Calu3 (cell line): ENCODE results near the gene ARHGAP26. TPM values are rescaled to one million over a fixed set of nuclear protein-coding genes. Genes with fewer than 3 reads are reported as not detected.

Source experiments
- BruUV-seq: library from RNA; stranded (reverse); fragments of 400-500 nt; replicated peaks from 2 replicates; lab custom pipeline; 2021; lab: Mats Ljungman, UMichigan
- CTCF ChIA-PET: fragments of 300-600 bp; sonication (Branson Sonifier 250); formaldehyde crosslinking; loops from one replicate; lab custom pipeline; 2022; ENCODE audit warnings: antibody characterized with exemption; lab: Charles Lee
- DNase-seq: peaks from one replicate; pipeline ENCODE4 v3.0.0; 2022
- H3K27ac Mint-ChIP-seq: one replicate; pipeline ENCODE4 v1.8.0; 2022; ENCODE audit warnings: mixed read lengths; ENCODE audit not compliant: unreplicated experiment
- H3K27me3 Mint-ChIP-seq: one replicate; pipeline ENCODE4 v1.8.0; 2022; ENCODE audit warnings: mixed read lengths; ENCODE audit not compliant: unreplicated experiment
- H3K36me3 Mint-ChIP-seq: one replicate; pipeline ENCODE4 v1.8.0; 2022; ENCODE audit warnings: mild to moderate bottlenecking, moderate library complexity, mixed read lengths; ENCODE audit not compliant: insufficient read depth, unreplicated experiment
- H3K4me1 Mint-ChIP-seq: one replicate; pipeline ENCODE4 v1.8.0; 2022; ENCODE audit warnings: mild to moderate bottlenecking, low read depth, mixed read lengths; ENCODE audit not compliant: unreplicated experiment
- H3K4me3 Mint-ChIP-seq: one replicate; pipeline ENCODE4 v1.8.0; 2022; ENCODE audit warnings: mild to moderate bottlenecking, low read depth, moderate library complexity, mixed read lengths; ENCODE audit not compliant: unreplicated experiment
- H3K9me3 Mint-ChIP-seq: one replicate; pipeline ENCODE4 v1.8.0; 2022; ENCODE audit warnings: low read depth, mixed read lengths; ENCODE audit not compliant: unreplicated experiment
- intact Hi-C: fragments of 100-400 bp; cut with micrococcal nuclease; formaldehyde crosslinking; loops from one replicate; pipeline ENCODE4 v1.10.0; 2022; ENCODE audit not compliant: unreplicated experiment
- total RNA-seq: library from RNA; stranded (reverse); gene quantifications from 2 replicates; pipeline ENCODE4 v1.2.3, GENCODE V29; 2022
- TF ChIP-seq, protein P1 (sequence below): fragments of 200-600 bp; IDR thresholded peaks from one replicate; pipeline ENCODE4 v1.8.0; 2022; ENCODE audit warnings: antibody characterized with exemption; ENCODE audit not compliant: unreplicated experiment

Gene ARHGAP26
- total RNA-seq, 1 experiment from 2014 or later, result 118 TPM

DNA sequence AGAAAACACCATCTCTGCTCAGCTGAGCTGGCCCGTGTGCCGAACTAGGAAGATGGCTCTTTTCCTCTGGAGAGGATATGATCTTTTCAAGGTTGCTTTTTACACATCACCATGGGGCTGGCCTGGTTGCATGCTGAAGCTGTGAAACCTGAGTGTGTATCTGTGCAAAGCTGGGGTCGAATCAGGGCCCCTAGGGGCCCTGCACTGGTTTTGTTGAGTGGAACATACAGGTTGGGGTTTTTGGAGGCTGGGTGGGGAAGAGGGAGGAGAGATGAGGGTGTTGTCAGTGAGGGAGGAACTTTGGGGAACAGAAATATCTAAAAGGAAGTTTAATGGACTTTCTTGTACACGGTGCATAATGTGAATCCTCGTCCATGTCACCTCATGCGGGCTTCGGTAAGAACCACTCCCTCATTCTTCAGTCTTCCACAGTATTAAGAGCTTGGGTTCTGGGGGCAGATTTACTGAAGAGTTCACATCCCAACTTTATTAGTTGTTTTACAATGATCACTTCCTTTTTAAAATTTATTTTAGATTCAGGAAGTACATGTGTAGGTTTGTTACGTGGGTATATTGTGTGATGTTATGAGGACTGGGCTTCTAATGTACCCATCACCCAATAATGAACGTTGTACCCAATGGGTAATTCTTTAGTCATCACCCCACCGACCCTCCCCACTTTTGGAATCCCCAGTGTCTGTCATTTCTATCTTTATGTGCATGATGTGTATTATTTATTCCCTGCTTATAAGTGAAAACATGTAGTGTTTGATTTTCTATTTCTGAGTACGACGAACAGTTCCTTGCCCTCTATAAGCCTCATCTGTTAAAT, 395.1 kb downstream of the ARHGAP26 start:
- H3K4me3 Mint-ChIP-seq, result no peak overlapping the region
- no peak for DNase-seq
- intact Hi-C loops, result no loop called here
- CTCF ChIA-PET, result interaction anchor here (0.6 to 1.4 kb wide), 2 partner anchors 28 to 29 kb away, joined by 3 read pairs; no protein-coding TSS in a partner anchor
- no TSS peak for BruUV-seq
- peak overlapping the region; percentile 6 for H3K27ac Mint-ChIP-seq
- TF ChIP-seq, protein P1, sequence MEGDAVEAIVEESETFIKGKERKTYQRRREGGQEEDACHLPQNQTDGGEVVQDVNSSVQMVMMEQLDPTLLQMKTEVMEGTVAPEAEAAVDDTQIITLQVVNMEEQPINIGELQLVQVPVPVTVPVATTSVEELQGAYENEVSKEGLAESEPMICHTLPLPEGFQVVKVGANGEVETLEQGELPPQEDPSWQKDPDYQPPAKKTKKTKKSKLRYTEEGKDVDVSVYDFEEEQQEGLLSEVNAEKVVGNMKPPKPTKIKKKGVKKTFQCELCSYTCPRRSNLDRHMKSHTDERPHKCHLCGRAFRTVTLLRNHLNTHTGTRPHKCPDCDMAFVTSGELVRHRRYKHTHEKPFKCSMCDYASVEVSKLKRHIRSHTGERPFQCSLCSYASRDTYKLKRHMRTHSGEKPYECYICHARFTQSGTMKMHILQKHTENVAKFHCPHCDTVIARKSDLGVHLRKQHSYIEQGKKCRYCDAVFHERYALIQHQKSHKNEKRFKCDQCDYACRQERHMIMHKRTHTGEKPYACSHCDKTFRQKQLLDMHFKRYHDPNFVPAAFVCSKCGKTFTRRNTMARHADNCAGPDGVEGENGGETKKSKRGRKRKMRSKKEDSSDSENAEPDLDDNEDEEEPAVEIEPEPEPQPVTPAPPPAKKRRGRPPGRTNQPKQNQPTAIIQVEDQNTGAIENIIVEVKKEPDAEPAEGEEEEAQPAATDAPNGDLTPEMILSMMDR, result no peak
- H3K4me1 Mint-ChIP-seq, result peaks cover 15% of the 10 kb centered on the region
- H3K27me3 Mint-ChIP-seq, result no peaks in the 10 kb centered on the region
- H3K36me3 Mint-ChIP-seq, result peaks cover 8% of the 10 kb centered on the region
- no peaks in the 10 kb centered on the region for H3K9me3 Mint-ChIP-seq

- no TSS peak for BruUV-seq
- H3K9me3 Mint-ChIP-seq, result no peaks in the 10 kb centered on the region
- H3K27me3 Mint-ChIP-seq, result no peaks in the 10 kb centered on the region
- TF ChIP-seq, protein P1, result no peak
- H3K36me3 Mint-ChIP-seq, result peaks cover 8% of the 10 kb centered on the region
- peaks cover 15% of the 10 kb centered on the region for H3K4me1 Mint-ChIP-seq
- DNase-seq, result no peak
- CTCF ChIA-PET, result interaction anchor here (0.6 to 1.4 kb wide), 3 partner anchors 16 to 30 kb away, joined by 3 read pairs; no protein-coding TSS in a partner anchor
- intact Hi-C loops, result no loop called here
- H3K4me3 Mint-ChIP-seq, result no peak overlapping the region
- peak overlapping the region; percentile 6 for H3K27ac Mint-ChIP-seq
Observed at GRCh38 chr5:143166090-143166489, 395.9 kb downstream of the ARHGAP26 start.

DNA sequence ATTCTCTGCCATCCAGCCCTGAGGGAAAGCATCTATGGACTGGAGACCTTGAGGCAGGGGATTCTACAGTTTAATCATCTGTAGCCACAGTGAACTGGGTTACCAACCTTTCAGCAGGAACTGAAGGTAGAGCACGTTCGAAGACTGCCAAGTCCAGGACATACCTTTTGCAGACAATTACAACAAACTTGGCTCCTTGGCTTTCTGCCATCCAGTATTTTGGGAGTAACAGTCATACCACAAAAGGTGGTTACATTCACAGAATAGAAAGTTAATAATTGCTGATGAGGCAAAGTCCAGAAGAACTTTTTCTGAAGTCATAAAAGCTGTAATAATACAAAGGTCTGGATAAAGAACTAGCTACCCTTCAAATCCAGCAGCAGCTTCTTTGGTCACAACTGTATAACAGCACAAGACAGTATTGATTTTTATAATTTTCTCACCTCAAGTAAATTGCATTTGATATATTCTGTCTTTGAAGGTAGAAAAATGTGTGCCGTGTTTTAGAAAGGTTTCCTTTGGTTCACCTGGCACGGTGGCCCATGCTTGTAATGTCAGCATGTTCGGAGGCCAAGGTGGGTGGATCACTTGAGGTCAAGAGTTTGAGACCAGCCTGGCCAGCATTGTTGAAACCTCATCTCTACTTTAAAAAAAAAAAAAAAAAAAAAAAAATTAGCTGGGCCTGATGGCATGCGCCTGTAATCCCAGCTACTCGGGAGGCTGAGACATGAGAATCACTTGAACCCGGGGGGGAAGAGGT, 396.7 kb downstream of the ARHGAP26 start:
- Mint-ChIP-seq H3K36me3 (peaks cover 8% of the 10 kb centered on the region), H3K4me3 (no peak overlapping the region), H3K4me1 (peaks cover 15% of the 10 kb centered on the region), H3K27me3 (no peaks in the 10 kb centered on the region), H3K9me3 (no peaks in the 10 kb centered on the region), H3K27ac (peak overlapping the region; percentile 6)
- peak; percentile 58 for DNase-seq
- CTCF ChIA-PET, result interaction anchor here (0.6 to 1.4 kb wide), 9 partner anchors 17 to 1021 kb away, joined by 3 to 5 read pairs (median 3); no protein-coding TSS in a partner anchor
- intact Hi-C loops, result no loop called here
- TF ChIP-seq, protein P1, result no peak
- no TSS peak for BruUV-seq

DNA sequence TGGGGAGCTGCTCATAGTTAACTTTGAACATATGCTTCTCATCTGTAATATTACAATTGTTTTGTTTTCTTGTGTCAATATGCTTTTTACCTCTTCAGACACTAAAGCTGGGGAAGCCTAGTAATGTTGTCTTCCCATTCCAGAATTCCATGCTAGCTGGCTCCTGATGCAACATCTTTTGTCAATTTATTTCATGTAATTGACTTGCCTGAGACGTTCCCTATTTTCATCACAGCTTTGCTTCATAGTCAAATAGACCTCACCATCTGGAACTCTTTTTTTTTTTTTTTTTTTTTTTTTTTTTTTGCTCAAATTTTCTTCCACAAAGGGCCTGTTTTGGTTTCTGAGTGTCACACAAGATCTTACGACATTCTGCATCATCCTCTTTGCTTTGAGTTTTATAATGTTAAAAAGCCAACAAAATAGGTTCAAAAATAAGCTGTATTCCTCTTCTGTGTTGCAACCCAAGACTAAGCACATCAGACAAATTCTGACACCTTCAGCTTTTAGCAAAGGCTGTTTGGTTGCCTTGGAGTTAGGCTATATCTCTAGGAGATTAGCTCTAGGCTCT, 398.1 kb downstream of the ARHGAP26 start:
- BruUV-seq, result no TSS peak
- no peak overlapping the region for H3K4me3 Mint-ChIP-seq
- no peaks in the 10 kb centered on the region for H3K27me3 Mint-ChIP-seq
- CTCF ChIA-PET, result no interaction called here
- TF ChIP-seq, protein P1, result no peak
- no peaks in the 10 kb centered on the region for H3K9me3 Mint-ChIP-seq
- intact Hi-C loops, result no loop called here
- H3K27ac Mint-ChIP-seq, result no peak overlapping the region
- peaks cover 8% of the 10 kb centered on the region for H3K36me3 Mint-ChIP-seq
- DNase-seq, result no peak
- peaks cover 15% of the 10 kb centered on the region for H3K4me1 Mint-ChIP-seq
